ENCODE measurements around the gene MCM3AP. TPM values are rescaled to one million over a fixed set of nuclear protein-coding genes. Genes with fewer than 3 reads are reported as not detected.

Gene MCM3AP
- total RNA-seq, 1 donor, result 64.8 TPM

DNA sequence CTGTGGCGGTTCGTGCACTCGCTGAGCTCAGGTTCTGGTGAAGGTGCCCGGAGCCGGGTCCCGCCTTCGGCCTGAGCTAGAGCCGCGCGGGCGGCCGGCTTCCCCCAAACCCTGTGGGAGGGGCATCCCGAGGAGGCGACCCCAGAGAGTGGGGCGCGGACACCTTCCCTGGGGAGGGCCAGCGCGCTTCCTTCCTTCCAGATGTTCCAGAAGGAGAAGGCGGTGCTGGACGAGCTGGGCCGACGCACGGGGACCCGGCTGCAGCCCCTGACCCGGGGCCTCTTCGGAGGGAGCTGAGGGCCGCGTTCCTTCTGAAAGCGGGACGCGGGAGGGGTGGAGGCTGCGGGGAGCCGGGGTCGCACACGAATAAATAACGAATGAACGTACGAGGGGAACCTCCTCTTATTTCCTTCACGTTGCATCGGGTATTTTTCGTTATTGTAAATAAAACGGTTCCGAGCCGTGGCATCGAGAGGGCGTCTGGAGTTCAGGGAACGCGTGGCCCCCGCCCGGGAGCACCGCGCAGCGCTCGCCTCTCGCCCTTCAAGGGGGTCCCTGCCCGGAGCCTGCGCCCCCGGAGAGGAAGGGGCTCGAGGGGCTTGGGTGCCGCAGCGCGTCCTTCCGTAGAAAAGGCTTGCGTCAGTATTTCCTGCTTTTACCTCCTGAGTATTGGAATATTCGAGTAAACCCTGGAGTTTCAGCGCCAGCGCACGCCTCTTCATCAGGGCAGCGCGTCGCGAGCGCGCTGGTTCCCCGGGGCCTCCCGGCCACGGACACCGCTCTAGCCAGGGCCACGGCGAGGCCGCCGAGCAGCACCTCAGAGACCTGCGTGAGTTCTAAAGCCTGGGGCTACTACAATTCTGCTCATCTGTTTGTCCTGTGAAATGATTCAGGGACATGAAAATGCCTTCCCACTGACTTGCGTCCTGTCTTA, 12.2 kb upstream of the MCM3AP start:
- DNase-seq (ENCODE audit: insufficient read length, low spot score, missing footprints), result peak; percentile 75
- Histone ChIP-seq H4K20me1 (ENCODE audit: insufficient read depth, low read length) (no peaks in the 10 kb centered on the region), H2AFZ (ENCODE audit: low read length) (peak overlapping the region; percentile 78), H3K9me3 (ENCODE audit: low read depth, low read length) (no peaks in the 10 kb centered on the region), H3K4me3 (ENCODE audit: insufficient read depth, low read length) (peak overlapping the region; percentile 68), H3K4me2 (ENCODE audit: insufficient read depth, low read length) (peak overlapping the region; percentile 82), H3K79me2 (ENCODE audit: insufficient read depth, low read length) (no peaks in the 10 kb centered on the region), H3K27me3 (ENCODE audit: insufficient read depth, low read length) (peaks cover 2% of the 10 kb centered on the region), H3K4me1 (ENCODE audit: insufficient read depth, low read length) (peaks cover 17% of the 10 kb centered on the region), H3K27ac (ENCODE audit: low read depth, low read length) (no peak overlapping the region), H3K36me3 (ENCODE audit: insufficient read depth, low read length) (peaks cover 3% of the 10 kb centered on the region)
- TF ChIP-seq CTCF (IDR thresholded peaks at IDR 0.05; ENCODE audit: extremely low read depth, low read depth, low read length), result no peak

DNA sequence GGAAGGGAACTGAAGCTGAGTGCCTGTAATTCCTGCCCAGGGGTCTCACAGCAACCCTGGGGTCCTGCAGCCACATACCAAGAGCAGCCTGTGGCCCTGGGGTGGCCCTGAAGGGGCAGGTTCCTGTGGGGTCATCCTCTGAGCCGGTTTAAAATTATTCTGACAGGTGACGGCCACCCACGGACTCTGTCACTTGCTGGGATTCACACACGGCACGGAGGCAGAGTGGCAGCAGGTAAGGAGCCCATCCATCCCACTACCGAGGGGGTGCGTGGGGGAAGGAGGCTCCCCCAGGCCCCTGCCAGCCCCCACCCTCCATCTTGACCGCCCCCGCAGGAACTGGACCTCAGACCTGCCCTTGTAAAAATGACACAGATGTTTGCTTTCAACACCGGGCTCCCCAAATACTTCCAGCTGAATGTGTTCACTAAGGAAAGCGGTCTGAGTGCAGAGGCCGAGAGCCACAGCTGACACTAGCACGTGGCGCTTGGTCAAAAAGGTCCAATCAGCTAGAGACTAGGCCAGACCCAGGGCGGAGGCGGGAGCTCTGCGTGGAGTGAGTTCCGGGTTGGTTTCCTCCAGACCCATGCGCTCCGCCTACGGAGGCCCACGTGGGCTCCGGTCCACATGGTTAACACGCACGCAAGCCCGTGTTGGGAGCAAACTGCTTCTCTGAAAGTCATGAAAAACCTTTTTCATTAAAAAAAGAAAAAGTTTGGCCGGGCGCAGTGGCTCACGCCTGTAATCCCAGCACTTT, 10.8 kb upstream of the MCM3AP start:
- no peak overlapping the region for H3K4me3 ChIP-seq (ENCODE audit: insufficient read depth, low read length)
- no peak overlapping the region for H2AFZ ChIP-seq (ENCODE audit: low read length)
- peaks cover 17% of the 10 kb centered on the region for H3K4me1 ChIP-seq (ENCODE audit: insufficient read depth, low read length)
- H4K20me1 ChIP-seq (ENCODE audit: insufficient read depth, low read length), result no peaks in the 10 kb centered on the region
- H3K27ac ChIP-seq (ENCODE audit: low read depth, low read length), result no peak overlapping the region
- no peak overlapping the region for H3K4me2 ChIP-seq (ENCODE audit: insufficient read depth, low read length)
- H3K79me2 ChIP-seq (ENCODE audit: insufficient read depth, low read length), result peaks cover 2% of the 10 kb centered on the region
- H3K27me3 ChIP-seq (ENCODE audit: insufficient read depth, low read length), result peaks cover 2% of the 10 kb centered on the region
- H3K9me3 ChIP-seq (ENCODE audit: low read depth, low read length), result no peaks in the 10 kb centered on the region
- TF ChIP-seq CTCF (IDR thresholded peaks at IDR 0.05; ENCODE audit: extremely low read depth, low read depth, low read length), result no peak
- H3K36me3 ChIP-seq (ENCODE audit: insufficient read depth, low read length), result peaks cover 15% of the 10 kb centered on the region
- peak; percentile 90 for DNase-seq (ENCODE audit: insufficient read length, low spot score, missing footprints)

DNA sequence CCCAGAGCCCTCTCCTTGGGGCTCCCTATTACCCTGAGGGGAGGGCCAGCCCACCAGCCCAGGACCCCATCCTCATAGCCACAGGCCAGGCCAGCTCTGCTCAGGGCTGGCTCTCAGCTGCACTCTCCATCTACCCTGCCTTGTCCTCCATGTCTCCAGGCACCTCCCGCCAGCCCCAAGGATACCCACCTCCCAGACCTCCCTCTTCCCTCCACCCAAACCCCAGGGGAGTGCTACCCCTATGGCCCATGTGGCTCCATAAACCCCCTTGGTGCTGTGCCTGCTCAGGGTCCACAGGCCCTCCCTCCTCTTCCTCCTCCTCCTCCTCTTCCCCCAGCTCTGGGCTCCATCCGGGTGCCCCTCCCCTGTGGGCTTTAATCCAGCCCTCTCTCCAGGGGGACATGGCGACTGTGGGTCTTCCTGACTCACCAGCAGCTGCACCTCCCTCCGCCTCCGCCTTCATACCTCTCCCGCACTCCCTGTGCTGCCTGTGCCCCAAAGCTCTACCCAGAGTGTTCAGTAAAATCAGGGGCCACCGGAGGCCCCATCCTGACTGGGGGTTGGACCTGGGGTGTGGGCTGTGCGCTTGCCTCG, 9.9 kb upstream of the MCM3AP start:
- peak overlapping the region; percentile 8 for H2AFZ ChIP-seq (ENCODE audit: low read length)

More for the DNA sequence above, 9.9 kb upstream of the MCM3AP start:
- peak overlapping the region; percentile 19 for H3K4me3 ChIP-seq (ENCODE audit: insufficient read depth, low read length)
- peaks cover 15% of the 10 kb centered on the region for H3K36me3 ChIP-seq (ENCODE audit: insufficient read depth, low read length)
- H3K4me2 ChIP-seq (ENCODE audit: insufficient read depth, low read length), result peak overlapping the region; percentile 6
- H3K27ac ChIP-seq (ENCODE audit: low read depth, low read length), result peak overlapping the region; percentile 37
- peaks cover 2% of the 10 kb centered on the region for H3K27me3 ChIP-seq (ENCODE audit: insufficient read depth, low read length)
- peaks cover 2% of the 10 kb centered on the region for H3K79me2 ChIP-seq (ENCODE audit: insufficient read depth, low read length)
- no peaks in the 10 kb centered on the region for H4K20me1 ChIP-seq (ENCODE audit: insufficient read depth, low read length)
- no peak for TF ChIP-seq CTCF (IDR thresholded peaks at IDR 0.05; ENCODE audit: extremely low read depth, low read depth, low read length)
- H3K4me1 ChIP-seq (ENCODE audit: insufficient read depth, low read length), result peaks cover 17% of the 10 kb centered on the region
- peak; percentile 62 for DNase-seq (ENCODE audit: insufficient read length, low spot score, missing footprints)
- H3K9me3 ChIP-seq (ENCODE audit: low read depth, low read length), result no peaks in the 10 kb centered on the region
